DND-41 (cell line): ENCODE results near the gene DCBLD1.

ENCODE experiments used
- ATAC-seq: fragments of 200-7000 bp; cut with Tn5 transposase; 3 replicates; pipeline ENCODE4 v1.9.1; 2021; ENCODE audit warnings: low read depth; ENCODE audit not compliant: insufficient read depth
- DNase-seq: peaks from one replicate; pipeline ENCODE4 v3.0.0-alpha.2; 2020
- H2AFZ ChIP-seq: 2 replicates; pipeline ENCODE4 v1.6.0; 2012; ENCODE audit warnings: low read depth, low read length
- H3K27ac ChIP-seq: 2 replicates; pipeline ENCODE4 v1.5.1; 2012; ENCODE audit warnings: low read length, inconsistent platforms
- H3K27me3 ChIP-seq: fragments of 200-600 bp; sonication (generic); 2 replicates; pipeline ENCODE4 v1.6.0; 2012; ENCODE audit warnings: low read length, mild to moderate bottlenecking, inconsistent platforms; ENCODE audit not compliant: insufficient read depth, poor library complexity
- H3K36me3 ChIP-seq: 2 replicates; pipeline ENCODE4 v1.5.1; 2012; ENCODE audit warnings: low read length, inconsistent platforms; ENCODE audit not compliant: insufficient read depth
- H3K4me1 ChIP-seq: 2 replicates; pipeline ENCODE4 v1.5.1; 2012; ENCODE audit warnings: mild to moderate bottlenecking, low read length; ENCODE audit not compliant: insufficient read depth
- H3K4me2 ChIP-seq: 2 replicates; pipeline ENCODE4 v1.6.0; 2012; ENCODE audit warnings: mild to moderate bottlenecking, moderate library complexity, low read length, inconsistent platforms; ENCODE audit not compliant: insufficient read depth
- H3K4me3 ChIP-seq, 2 experiments: fragments of 200-600 bp in 1 of 2; shearing (Covaris generic) in 1 of 2; 2 replicates each; pipeline ENCODE4 v1.5.1; 2012 to 2016; ENCODE audit warnings: inconsistent platforms in 2 of 2, low read length in 2 of 2, mild to moderate bottlenecking in 2 of 2, low read depth in 1 of 2, moderate library complexity in 1 of 2
- H3K79me2 ChIP-seq: 2 replicates; pipeline ENCODE4 v1.6.0; 2012; ENCODE audit warnings: low read length, inconsistent platforms; ENCODE audit not compliant: insufficient read depth
- H3K9ac ChIP-seq: 2 replicates; pipeline ENCODE4 v1.6.0; 2012; ENCODE audit warnings: low read depth, mild to moderate bottlenecking, inconsistent platforms, low read length, moderate library complexity
- H3K9me3 ChIP-seq: 2 replicates; pipeline ENCODE4 v1.5.1; 2012; ENCODE audit warnings: low read length, moderate library complexity, mild to moderate bottlenecking, inconsistent platforms; ENCODE audit not compliant: insufficient read depth, severe bottlenecking
- H4K20me1 ChIP-seq: 2 replicates; pipeline ENCODE4 v1.6.0; 2012; ENCODE audit warnings: low read length; ENCODE audit not compliant: insufficient read depth
- EZH2 ChIP-seq: IDR thresholded peaks from 3 replicates; pipeline ENCODE4 v1.6.1; 2012; ENCODE audit warnings: borderline replicate concordance, low read depth, mild to moderate bottlenecking, moderate library complexity, low read length, inconsistent platforms; ENCODE audit not compliant: severe bottlenecking
- TF ChIP-seq, protein P1 (sequence below): IDR thresholded peaks from 2 replicates; pipeline ENCODE4 v1.5.1; 2012; ENCODE audit warnings: borderline replicate concordance, low read length, moderate library complexity, mild to moderate bottlenecking; ENCODE audit not compliant: poor library complexity, severe bottlenecking; ENCODE audit errors: extremely low read depth

DCBLD1 gene

DNA sequence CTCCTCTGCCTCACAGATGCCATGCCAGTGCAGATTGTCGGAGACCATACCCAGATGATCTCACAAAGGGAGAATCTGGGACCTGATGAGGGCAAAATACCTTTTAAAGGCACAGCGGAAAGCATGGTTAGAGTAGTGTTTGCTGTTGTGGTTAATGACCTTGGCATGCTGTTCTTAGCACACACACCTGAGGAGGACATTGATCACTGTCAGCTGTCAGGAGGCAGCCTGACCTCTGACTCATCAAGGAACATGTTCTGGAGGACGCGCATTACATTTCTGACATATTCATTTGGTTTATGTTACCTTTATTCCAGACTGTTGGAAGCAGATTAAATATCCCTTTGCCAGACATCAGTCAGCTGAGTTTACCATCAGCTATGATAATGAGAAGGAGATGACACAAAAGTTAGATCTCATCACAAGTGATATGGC is 62.7 kb downstream of the DCBLD1 start:
- H3K36me3 ChIP-seq: no peaks in the 10 kb centered on the region
- no peaks in the 10 kb centered on the region for H3K79me2 ChIP-seq
- DNase-seq (no peak), ATAC-seq (no peak)
- H2AFZ ChIP-seq: no peak overlapping the region
- H3K9ac ChIP-seq: no peak overlapping the region
- no peak overlapping the region for H3K27ac ChIP-seq
- peaks cover 10% of the 10 kb centered on the region for H3K27me3 ChIP-seq
- H4K20me1 ChIP-seq: no peaks in the 10 kb centered on the region
- H3K4me2 ChIP-seq: no peak overlapping the region
- H3K4me3 ChIP-seq: no peak overlapping the region
- peaks cover 18% of the 10 kb centered on the region for H3K4me1 ChIP-seq
- no peak for TF ChIP-seq EZH2
- TF ChIP-seq, protein P1, sequence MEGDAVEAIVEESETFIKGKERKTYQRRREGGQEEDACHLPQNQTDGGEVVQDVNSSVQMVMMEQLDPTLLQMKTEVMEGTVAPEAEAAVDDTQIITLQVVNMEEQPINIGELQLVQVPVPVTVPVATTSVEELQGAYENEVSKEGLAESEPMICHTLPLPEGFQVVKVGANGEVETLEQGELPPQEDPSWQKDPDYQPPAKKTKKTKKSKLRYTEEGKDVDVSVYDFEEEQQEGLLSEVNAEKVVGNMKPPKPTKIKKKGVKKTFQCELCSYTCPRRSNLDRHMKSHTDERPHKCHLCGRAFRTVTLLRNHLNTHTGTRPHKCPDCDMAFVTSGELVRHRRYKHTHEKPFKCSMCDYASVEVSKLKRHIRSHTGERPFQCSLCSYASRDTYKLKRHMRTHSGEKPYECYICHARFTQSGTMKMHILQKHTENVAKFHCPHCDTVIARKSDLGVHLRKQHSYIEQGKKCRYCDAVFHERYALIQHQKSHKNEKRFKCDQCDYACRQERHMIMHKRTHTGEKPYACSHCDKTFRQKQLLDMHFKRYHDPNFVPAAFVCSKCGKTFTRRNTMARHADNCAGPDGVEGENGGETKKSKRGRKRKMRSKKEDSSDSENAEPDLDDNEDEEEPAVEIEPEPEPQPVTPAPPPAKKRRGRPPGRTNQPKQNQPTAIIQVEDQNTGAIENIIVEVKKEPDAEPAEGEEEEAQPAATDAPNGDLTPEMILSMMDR: no peak
- H3K9me3 ChIP-seq: no peaks in the 10 kb centered on the region

DNA sequence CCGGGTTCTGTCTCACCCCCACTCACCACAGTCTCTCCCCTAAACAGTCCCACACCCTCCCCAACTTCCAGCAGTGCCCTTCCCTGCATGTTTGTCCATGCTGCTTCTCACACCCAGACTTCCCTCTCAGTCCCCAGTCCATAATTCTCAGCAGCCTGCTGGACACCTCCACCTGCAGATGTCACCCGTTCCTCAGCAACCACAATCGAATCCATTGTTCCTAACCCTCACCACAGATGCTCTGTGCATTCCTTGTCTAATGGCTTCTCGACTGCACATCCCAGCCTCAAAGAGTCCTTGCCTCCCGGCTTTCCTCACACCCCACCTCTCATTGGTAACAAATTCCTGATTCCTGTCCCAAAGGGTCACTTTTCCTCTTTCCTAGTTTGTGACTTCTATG is 64.2 kb downstream of the DCBLD1 start:
- Histone ChIP-seq H3K9ac (no peak overlapping the region), H3K4me3 (no peak overlapping the region), H4K20me1 (no peaks in the 10 kb centered on the region), H3K9me3 (no peaks in the 10 kb centered on the region), H3K36me3 (no peaks in the 10 kb centered on the region), H3K27ac (no peak overlapping the region), H3K4me1 (peaks cover 18% of the 10 kb centered on the region), H2AFZ (no peak overlapping the region), H3K27me3 (peaks cover 10% of the 10 kb centered on the region), H3K4me2 (no peak overlapping the region), H3K79me2 (no peaks in the 10 kb centered on the region)
- DNase-seq (no peak), ATAC-seq (no peak)
- TF ChIP-seq, protein P1: no peak
- TF ChIP-seq EZH2: no peak

DNA sequence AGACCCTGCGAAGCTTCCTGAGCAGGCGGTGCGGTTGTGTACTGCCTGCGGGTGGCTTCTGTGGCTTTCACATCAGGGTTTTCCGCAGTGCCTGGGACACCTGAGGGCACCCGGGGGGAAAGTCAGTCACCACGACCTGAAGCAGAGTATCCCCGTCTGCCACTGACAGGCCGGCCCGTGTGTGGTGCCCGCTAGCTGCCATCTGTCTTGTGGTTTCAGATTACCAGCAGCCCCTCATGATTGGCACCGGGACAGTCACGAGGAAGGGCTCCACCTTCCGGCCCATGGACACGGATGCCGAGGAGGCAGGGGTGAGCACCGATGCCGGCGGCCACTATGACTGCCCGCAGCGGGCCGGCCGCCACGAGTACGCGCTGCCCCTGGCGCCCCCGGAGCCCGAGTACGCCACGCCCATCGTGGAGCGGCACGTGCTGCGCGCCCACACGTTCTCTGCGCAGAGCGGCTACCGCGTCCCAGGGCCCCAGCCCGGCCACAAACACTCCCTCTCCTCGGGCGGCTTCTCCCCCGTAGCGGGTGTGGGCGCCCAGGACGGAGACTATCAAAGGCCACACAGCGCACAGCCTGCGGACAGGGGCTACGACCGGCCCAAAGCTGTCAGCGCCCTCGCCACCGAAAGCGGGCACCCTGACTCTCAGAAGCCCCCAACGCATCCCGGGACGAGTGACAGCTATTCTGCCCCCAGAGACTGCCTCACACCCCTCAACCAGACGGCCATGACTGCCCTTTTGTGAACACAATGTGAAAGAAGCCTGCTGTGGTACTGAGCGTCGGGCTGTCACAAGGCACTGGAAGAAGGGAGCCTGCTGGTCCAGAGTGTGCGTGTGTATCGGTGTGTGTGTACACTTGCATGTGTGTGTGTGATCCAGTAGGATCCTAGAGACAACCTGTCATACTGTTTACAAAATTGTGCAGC is 65.5 kb downstream of the DCBLD1 start:
- TF ChIP-seq, protein P1: no peak
- Histone ChIP-seq H3K27ac (no peak overlapping the region), H3K79me2 (no peaks in the 10 kb centered on the region), H3K27me3 (peaks cover 10% of the 10 kb centered on the region), H2AFZ (no peak overlapping the region), H3K4me3 (no peak overlapping the region), H3K9ac (no peak overlapping the region), H4K20me1 (no peaks in the 10 kb centered on the region), H3K36me3 (no peaks in the 10 kb centered on the region), H3K4me1 (peaks cover 18% of the 10 kb centered on the region), H3K4me2 (no peak overlapping the region), H3K9me3 (no peaks in the 10 kb centered on the region)
- DNase-seq: peak; percentile 57
- peak; percentile 74 for ATAC-seq
